Stimulated activated CD4-positive, alpha-beta T cell treated with anti-CD3 and anti-CD28 coated beads, Interleukin-4, amount 100 ng/mL, for 1 hour (primary cell): ENCODE data around the gene PKP2.

ENCODE experiments used
- DNase-seq: peaks from one replicate; pipeline ENCODE4 v3.0.0-alpha.2; 2020

The PKP2 gene

GRCh38 chr12:32801269-32801980, 95.2 kb downstream of the PKP2 start:
- no peak for DNase-seq

GRCh38 chr12:32794281-32794680, 102.3 kb downstream of the PKP2 start:
- DNase-seq: no peak

GRCh38 chr12:32789916-32790315, 106.7 kb downstream of the PKP2 start:
- no peak for DNase-seq

- DNase-seq: no peak
These were observed 107.1 kb downstream of the PKP2 start for GRCh38 chr12:32789446-32789845.

GRCh38 chr12:32788405-32788804, 108.2 kb downstream of the PKP2 start:
- no peak for DNase-seq

- no peak for DNase-seq
These were observed 111.0 kb downstream of the PKP2 start for GRCh38 chr12:32785557-32785956.

GRCh38 chr12:32783029-32783428, 113.5 kb downstream of the PKP2 start:
- no peak for DNase-seq

- DNase-seq: no peak
These were observed 116.5 kb downstream of the PKP2 start for GRCh38 chr12:32780071-32780470.

- DNase-seq: no peak
These were observed 118.8 kb downstream of the PKP2 start for GRCh38 chr12:32777691-32778175.

- DNase-seq: no peak
These were observed 119.4 kb downstream of the PKP2 start for GRCh38 chr12:32777159-32777558.

- DNase-seq: no peak
These were observed 120.3 kb downstream of the PKP2 start for GRCh38 chr12:32776258-32776657.

- DNase-seq: no peak
These were observed 122.9 kb downstream of the PKP2 start for GRCh38 chr12:32773691-32774090.

- no peak for DNase-seq
These were observed 126.4 kb downstream of the PKP2 start for GRCh38 chr12:32770141-32770540.

GRCh38 chr12:32768518-32768917, 128.1 kb downstream of the PKP2 start:
- no peak for DNase-seq

- DNase-seq: no peak
These were observed 130.7 kb downstream of the PKP2 start for GRCh38 chr12:32765906-32766305.

GRCh38 chr12:32761716-32762115, 134.9 kb downstream of the PKP2 start:
- DNase-seq: no peak

- DNase-seq: no peak
These were observed 139.4 kb downstream of the PKP2 start for GRCh38 chr12:32757157-32757556.

- no peak for DNase-seq
These were observed 140.0 kb downstream of the PKP2 start for GRCh38 chr12:32756476-32757066.

- DNase-seq: peak; percentile 85
These were observed 140.7 kb downstream of the PKP2 start, which contains the start of gene YARS2 for GRCh38 chr12:32755654-32756475. YARS2 (minus strand) TSS chr12:32755897; CDS start chr12:32755874, 23 bp downstream.

GRCh38 chr12:32755051-32755653, 141.4 kb downstream of the PKP2 start:
- DNase-seq: peak; percentile 68

- DNase-seq: no peak
These were observed 142.5 kb downstream of the PKP2 start for GRCh38 chr12:32754111-32754510.

- no peak for DNase-seq
These were observed 143.0 kb downstream of the PKP2 start for GRCh38 chr12:32753605-32754004.

GRCh38 chr12:32743264-32743663, 153.3 kb downstream of the PKP2 start:
- no peak for DNase-seq
